PC-3 (cell line): ENCODE results near the gene CRADD.

ENCODE experiments used
- CTCF ChIP-seq: fragments of 300-600 bp; sonication (generic); conservative IDR thresholded peaks from 2 replicates; pipeline ENCODE4 v1.5.1; 2017; ENCODE audit warnings: antibody characterized with exemption, low read depth, mild to moderate bottlenecking, low read length
- EZH2 ChIP-seq: fragments of 300-600 bp; sonication (generic); IDR thresholded peaks from one replicate; pipeline ENCODE4 v1.6.1; 2017; ENCODE audit warnings: antibody characterized with exemption, mild to moderate bottlenecking, low read length; ENCODE audit not compliant: unreplicated experiment

- TF ChIP-seq CTCF (no peak), EZH2 (no peak)
Measured at GRCh38 chr12:93944201-93944600, 267.0 kb downstream of the CRADD start.
